Activated T-helper 1 cell treated with anti-CD3 and anti-CD28 coated beads, Interleukin-12 subunit alpha, Interleukin-12 subunit beta, Interleukin-2, Interleukin-4 antibody, amounts not matched to agents 30 ng/mL and 10 ng/mL and 1 ng/mL, durations not matched to agents 14 hours and 24 hours and 36 hours (primary cell): ENCODE results near the gene KDM1B. TPM values are rescaled to one million over a fixed set of nuclear protein-coding genes. Genes with fewer than 3 reads are reported as not detected.
"Not testable (repeated sequence)": the region's sequence is repeated elsewhere in the genome, so short reads cannot be mapped to it uniquely, and the experiment has no call there.

Experiments used
- DNase-seq: peaks from one replicate; pipeline ENCODE4 v3.0.0; 2021; ENCODE audit warnings: low spot score
- H3K27ac Mint-ChIP-seq: one replicate; pipeline ENCODE4 v1.8.0; 2021; ENCODE audit warnings: mild to moderate bottlenecking, mixed read lengths
- H3K27me3 Mint-ChIP-seq: one replicate; pipeline ENCODE4 v1.8.0; 2022; ENCODE audit warnings: mild to moderate bottlenecking, moderate library complexity, mixed read lengths; ENCODE audit not compliant: insufficient read depth
- H3K36me3 Mint-ChIP-seq: one replicate; pipeline ENCODE4 v1.8.0; 2021; ENCODE audit warnings: low read depth, mixed read lengths
- H3K4me1 Mint-ChIP-seq: one replicate; pipeline ENCODE4 v1.8.0; 2021; ENCODE audit warnings: low read depth, mixed read lengths
- H3K4me3 Mint-ChIP-seq: one replicate; pipeline ENCODE4 v1.8.0; 2021; ENCODE audit warnings: mild to moderate bottlenecking, moderate library complexity, mixed read lengths
- H3K9me3 Mint-ChIP-seq: one replicate; pipeline ENCODE4 v1.8.0; 2021; ENCODE audit warnings: mixed read lengths
- intact Hi-C: fragments of 100-400 bp; cut with micrococcal nuclease; formaldehyde crosslinking; loops from one replicate; pipeline ENCODE4 v1.15.1; 2024
- total RNA-seq: library from RNA; stranded (reverse); gene quantifications from 2 replicates; pipeline ENCODE4 v1.2.3, GENCODE V29; 2022

KDM1B gene
- total RNA-seq, 1 donor from 2014 or later = 7.1 TPM

GRCh38 chr6:18183766-18184165 lies 28.5 kb downstream of the KDM1B start:
- Mint-ChIP-seq H3K4me1 (no peaks in the 10 kb centered on the region), H3K27ac (no peak overlapping the region), H3K27me3 (no peaks in the 10 kb centered on the region), H3K4me3 (no peak overlapping the region), H3K9me3 (no peaks in the 10 kb centered on the region), H3K36me3 (peaks cover 2% of the 10 kb centered on the region)
- intact Hi-C loops = no loop called here
- DNase-seq = no peak

GRCh38 chr6:18185624-18186023 lies 30.4 kb downstream of the KDM1B start:
- Mint-ChIP-seq H3K4me1 (no peaks in the 10 kb centered on the region), H3K36me3 (peaks cover 2% of the 10 kb centered on the region), H3K27me3 (no peaks in the 10 kb centered on the region), H3K9me3 (no peaks in the 10 kb centered on the region), H3K4me3 (no peak overlapping the region), H3K27ac (no peak overlapping the region)
- intact Hi-C loops = no loop called here
- no peak for DNase-seq

- no peaks in the 10 kb centered on the region for H3K4me1 Mint-ChIP-seq
- no peaks in the 10 kb centered on the region for H3K9me3 Mint-ChIP-seq
Observed at GRCh38 chr6:18186033-18186432, 30.8 kb downstream of the KDM1B start.

GRCh38 chr6:18186540-18187250 lies 31.5 kb downstream of the KDM1B start:
- no peak overlapping the region for H3K27ac Mint-ChIP-seq
- intact Hi-C loops = no loop called here
- H3K27me3 Mint-ChIP-seq = no peaks in the 10 kb centered on the region
- H3K36me3 Mint-ChIP-seq = no peaks in the 10 kb centered on the region
- no peaks in the 10 kb centered on the region for H3K9me3 Mint-ChIP-seq
- H3K4me1 Mint-ChIP-seq = no peaks in the 10 kb centered on the region
- DNase-seq = no peak
- H3K4me3 Mint-ChIP-seq = no peak overlapping the region

More at GRCh38 chr6:18186033-18186432, 30.8 kb downstream of the KDM1B start:
- intact Hi-C loops = no loop called here
- Mint-ChIP-seq H3K27ac (no peak overlapping the region), H3K36me3 (no peaks in the 10 kb centered on the region), H3K4me3 (no peak overlapping the region), H3K27me3 (no peaks in the 10 kb centered on the region)
- DNase-seq = no peak

GRCh38 chr6:18187701-18188100 lies 32.5 kb downstream of the KDM1B start:
- Mint-ChIP-seq H3K9me3 (no peaks in the 10 kb centered on the region), H3K36me3 (no peaks in the 10 kb centered on the region), H3K4me3 (no peak overlapping the region), H3K4me1 (no peaks in the 10 kb centered on the region), H3K27ac (no peak overlapping the region), H3K27me3 (no peaks in the 10 kb centered on the region)
- intact Hi-C loops = no loop called here
- DNase-seq = no peak

- no peaks in the 10 kb centered on the region for H3K9me3 Mint-ChIP-seq
- intact Hi-C loops = no loop called here
- no peaks in the 10 kb centered on the region for H3K4me1 Mint-ChIP-seq
- no peaks in the 10 kb centered on the region for H3K27me3 Mint-ChIP-seq
- H3K27ac Mint-ChIP-seq = no peak overlapping the region
- no peaks in the 10 kb centered on the region for H3K36me3 Mint-ChIP-seq
- no peak overlapping the region for H3K4me3 Mint-ChIP-seq
- DNase-seq = no peak
Observed at GRCh38 chr6:18189196-18189595, 34.0 kb downstream of the KDM1B start.

- Mint-ChIP-seq H3K4me3 (no peak overlapping the region), H3K9me3 (no peaks in the 10 kb centered on the region), H3K27me3 (no peaks in the 10 kb centered on the region), H3K36me3 (peaks cover 1% of the 10 kb centered on the region), H3K4me1 (no peaks in the 10 kb centered on the region), H3K27ac (no peak overlapping the region)
- no peak for DNase-seq
- intact Hi-C loops = no loop called here
Observed at GRCh38 chr6:18192026-18192425, 36.8 kb downstream of the KDM1B start.

GRCh38 chr6:18203786-18204185 lies 48.6 kb downstream of the KDM1B start:
- Mint-ChIP-seq H3K36me3 (no peaks in the 10 kb centered on the region), H3K27ac (no peak overlapping the region), H3K4me1 (no peaks in the 10 kb centered on the region), H3K4me3 (no peak overlapping the region), H3K9me3 (no peaks in the 10 kb centered on the region), H3K27me3 (no peaks in the 10 kb centered on the region)
- DNase-seq = no peak
- intact Hi-C loops = no loop called here

GRCh38 chr6:18204691-18205090 lies 49.5 kb downstream of the KDM1B start:
- no peaks in the 10 kb centered on the region for H3K36me3 Mint-ChIP-seq

GRCh38 chr6:18206591-18206990 lies 51.4 kb downstream of the KDM1B start:
- Mint-ChIP-seq H3K36me3 (no peaks in the 10 kb centered on the region), H3K27ac (no peak overlapping the region), H3K27me3 (no peaks in the 10 kb centered on the region), H3K4me3 (no peak overlapping the region), H3K9me3 (no peaks in the 10 kb centered on the region), H3K4me1 (peaks cover 7% of the 10 kb centered on the region)
- no peak for DNase-seq
- intact Hi-C loops = no loop called here

More at GRCh38 chr6:18204691-18205090, 49.5 kb downstream of the KDM1B start:
- intact Hi-C loops = no loop called here
- Mint-ChIP-seq H3K4me1 (no peaks in the 10 kb centered on the region), H3K27ac (no peak overlapping the region), H3K9me3 (no peaks in the 10 kb centered on the region), H3K27me3 (no peaks in the 10 kb centered on the region), H3K4me3 (no peak overlapping the region)
- no peak for DNase-seq

GRCh38 chr6:18207438-18207837 lies 52.2 kb downstream of the KDM1B start:
- Mint-ChIP-seq H3K36me3 (no peaks in the 10 kb centered on the region), H3K9me3 (no peaks in the 10 kb centered on the region), H3K4me3 (no peak overlapping the region), H3K27ac (no peak overlapping the region), H3K4me1 (peaks cover 9% of the 10 kb centered on the region), H3K27me3 (no peaks in the 10 kb centered on the region)
- intact Hi-C loops = no loop called here
- no peak for DNase-seq

- H3K27me3 Mint-ChIP-seq = no peaks in the 10 kb centered on the region
- peaks cover 9% of the 10 kb centered on the region for H3K4me1 Mint-ChIP-seq
- intact Hi-C loops = no loop called here
- no peak for DNase-seq
- H3K9me3 Mint-ChIP-seq = no peaks in the 10 kb centered on the region
- H3K36me3 Mint-ChIP-seq = no peaks in the 10 kb centered on the region
- H3K4me3 Mint-ChIP-seq = no peak overlapping the region
- H3K27ac Mint-ChIP-seq = no peak overlapping the region
Observed at GRCh38 chr6:18207949-18208348, 52.7 kb downstream of the KDM1B start.

- intact Hi-C loops, H3K9me3 Mint-ChIP-seq, H3K4me3 Mint-ChIP-seq, DNase-seq, H3K27me3 Mint-ChIP-seq, H3K36me3 Mint-ChIP-seq, H3K4me1 Mint-ChIP-seq, H3K27ac Mint-ChIP-seq: not testable (repeated sequence)
Observed at GRCh38 chr6:18208778-18209177, 53.6 kb downstream of the KDM1B start.
